C4-2B (cell line): ENCODE results near the gene CPNE7.
"Not testable (repeated sequence)": the region's sequence is repeated elsewhere in the genome, so short reads cannot be mapped to it uniquely, and the experiment has no call there.

Experiments
- H3K27ac ChIP-seq: fragments of 450-650 bp; 2 replicates; pipeline ENCODE4 v1.5.1; 2017
- CTCF ChIP-seq: fragments of 450-650 bp; conservative IDR thresholded peaks from 2 replicates; pipeline ENCODE4 v1.5.1; 2017; ENCODE audit warnings: mild to moderate bottlenecking
- ZFX ChIP-seq: fragments of 450-650 bp; IDR thresholded peaks from 2 replicates; pipeline ENCODE4 v1.6.1; 2017

The CPNE7 gene

GRCh38 chr16:89624777-89625761 is 49.5 kb downstream of the CPNE7 start:
- no peak overlapping the region for H3K27ac ChIP-seq
- TF ChIP-seq CTCF, result no peak
- no peak for TF ChIP-seq ZFX

- no peak overlapping the region for H3K27ac ChIP-seq
- TF ChIP-seq ZFX, result no peak
- no peak for TF ChIP-seq CTCF
Observed at GRCh38 chr16:89629827-89630610, 54.5 kb downstream of the CPNE7 start.

- no peak overlapping the region for H3K27ac ChIP-seq
- TF ChIP-seq ZFX, result no peak
- TF ChIP-seq CTCF, result no peak
Observed at GRCh38 chr16:89633064-89633631, 57.6 kb downstream of the CPNE7 start.

- not testable (repeated sequence) for H3K27ac ChIP-seq
Observed at GRCh38 chr16:89634463-89635385, 59.2 kb downstream of the CPNE7 start.

- H3K27ac ChIP-seq, result no peak overlapping the region
- TF ChIP-seq ZFX (no peak), CTCF (no peak)
Observed at GRCh38 chr16:89636663-89637062, 61.1 kb downstream of the CPNE7 start.

- TF ChIP-seq CTCF, result no peak; the same call in 1 of the 2 replicates
- TF ChIP-seq ZFX, result no peak
- no peak overlapping the region for H3K27ac ChIP-seq
Observed at GRCh38 chr16:89637379-89637778, 61.8 kb downstream of the CPNE7 start.

- TF ChIP-seq CTCF (no peak), ZFX (no peak)
- no peak overlapping the region for H3K27ac ChIP-seq
Observed at GRCh38 chr16:89638455-89638854, 62.9 kb downstream of the CPNE7 start.
